HEK293 (cell line): Measurements from ENCODE around the gene OR6Y1.

Experiments used
- BCL11A ChIP-seq: fragments of 450-650 bp; formaldehyde crosslinking; IDR thresholded peaks from 2 replicates; pipeline ENCODE4 v1.5.1; 2016; ENCODE audit warnings: low read depth, missing biosample characterization, missing genetic modification characterization
- PBX3 ChIP-seq: sonication (generic); formaldehyde crosslinking; IDR thresholded peaks from 2 replicates; pipeline ENCODE4 v1.8.1; 2022; ENCODE audit warnings: mild to moderate bottlenecking, moderate library complexity, missing genetic modification reagents
- ZBTB7A ChIP-seq: fragments of 450-650 bp; formaldehyde crosslinking; IDR thresholded peaks from 2 replicates; pipeline ENCODE4 v1.5.1; 2016; ENCODE audit warnings: low read depth, missing biosample characterization, missing genetic modification characterization
- ZEB2 ChIP-seq: fragments of 450-650 bp; formaldehyde crosslinking; IDR thresholded peaks from 2 replicates; pipeline ENCODE4 v1.5.1; 2016; ENCODE audit warnings: missing biosample characterization, missing genetic modification characterization
- ZFP41 ChIP-seq: fragments of 450-650 bp; formaldehyde crosslinking; IDR thresholded peaks from 2 replicates; pipeline ENCODE4 v1.5.1; 2016; ENCODE audit warnings: missing biosample characterization, missing genetic modification characterization, borderline replicate concordance
- ZNF350 ChIP-seq: fragments of 450-650 bp; formaldehyde crosslinking; IDR thresholded peaks from 2 replicates; pipeline ENCODE4 v1.5.0; 2017; ENCODE audit warnings: missing biosample characterization, mild to moderate bottlenecking, missing genetic modification characterization
- ZNF645 ChIP-seq: fragments of 450-650 bp; formaldehyde crosslinking; IDR thresholded peaks from 2 replicates; pipeline ENCODE4; 2016; ENCODE audit warnings: missing biosample characterization, missing genetic modification characterization
- ZSCAN4 ChIP-seq: fragments of 450-650 bp; formaldehyde crosslinking; IDR thresholded peaks from 2 replicates; pipeline ENCODE4 v1.5.1; 2017; ENCODE audit warnings: missing biosample characterization, missing genetic modification characterization

- TF ChIP-seq PBX3 (CRISPR knock-in tag) = no peak
- TF ChIP-seq BCL11A (tag by site-specific recombination) = no peak
- TF ChIP-seq ZEB2 (tag by site-specific recombination) = no peak
- TF ChIP-seq ZSCAN4 (tag by site-specific recombination) = no peak
- TF ChIP-seq ZNF645 = no peak
- no peak for TF ChIP-seq ZNF350 (tag by site-specific recombination)
- TF ChIP-seq ZFP41 = no peak
- TF ChIP-seq ZBTB7A (tag by site-specific recombination) = no peak
These were observed 18.0 kb upstream of the OR6Y1 start for GRCh38 chr1:158572226-158572625.
